ENCODE results near the gene MT1H. TPM values are rescaled to one million over a fixed set of nuclear protein-coding genes. Genes with fewer than 3 reads are reported as not detected.

The MT1H gene
- total RNA-seq, 1 experiment from 2014 or later, result not detected

DNA sequence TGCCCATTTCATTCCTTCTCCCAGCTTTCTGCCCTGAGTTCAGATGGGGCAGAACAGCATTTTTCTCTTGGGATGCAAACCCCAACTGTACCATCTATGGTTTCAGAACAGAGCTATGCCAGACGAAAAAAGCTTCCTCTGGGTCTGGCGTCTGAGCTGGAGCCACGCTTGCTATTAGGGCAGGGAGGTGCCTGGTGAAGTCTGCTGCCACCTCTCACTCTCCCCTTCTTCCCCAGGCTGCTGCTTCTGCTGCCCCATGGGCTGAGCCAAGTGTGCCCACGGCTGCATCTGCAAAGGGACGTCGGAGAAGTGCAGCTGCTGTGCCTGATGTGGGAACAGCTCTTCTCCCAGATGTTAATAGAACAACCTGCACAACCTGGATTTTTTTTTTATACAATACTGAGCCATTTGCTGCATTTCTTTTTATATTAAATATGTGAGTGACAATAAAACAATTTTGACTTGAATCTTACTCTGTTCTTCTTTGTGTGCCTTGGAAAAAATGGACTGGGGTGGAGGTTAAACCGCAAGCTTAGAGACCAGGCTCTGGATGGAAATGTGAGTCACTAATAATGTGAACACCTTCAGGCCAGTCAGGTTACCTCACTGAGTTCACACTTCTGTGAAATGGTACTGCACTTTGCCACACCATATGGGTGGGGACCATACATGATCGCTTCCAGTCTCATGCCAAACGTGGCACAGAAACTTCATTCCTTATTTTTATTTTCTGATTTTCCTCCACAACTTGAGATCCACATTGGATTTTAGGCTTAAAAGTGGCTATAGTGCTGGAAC, 32.8 kb upstream of the MT1H start:
- DNase-seq (ENCODE audit: low read depth), result no peak

DNA sequence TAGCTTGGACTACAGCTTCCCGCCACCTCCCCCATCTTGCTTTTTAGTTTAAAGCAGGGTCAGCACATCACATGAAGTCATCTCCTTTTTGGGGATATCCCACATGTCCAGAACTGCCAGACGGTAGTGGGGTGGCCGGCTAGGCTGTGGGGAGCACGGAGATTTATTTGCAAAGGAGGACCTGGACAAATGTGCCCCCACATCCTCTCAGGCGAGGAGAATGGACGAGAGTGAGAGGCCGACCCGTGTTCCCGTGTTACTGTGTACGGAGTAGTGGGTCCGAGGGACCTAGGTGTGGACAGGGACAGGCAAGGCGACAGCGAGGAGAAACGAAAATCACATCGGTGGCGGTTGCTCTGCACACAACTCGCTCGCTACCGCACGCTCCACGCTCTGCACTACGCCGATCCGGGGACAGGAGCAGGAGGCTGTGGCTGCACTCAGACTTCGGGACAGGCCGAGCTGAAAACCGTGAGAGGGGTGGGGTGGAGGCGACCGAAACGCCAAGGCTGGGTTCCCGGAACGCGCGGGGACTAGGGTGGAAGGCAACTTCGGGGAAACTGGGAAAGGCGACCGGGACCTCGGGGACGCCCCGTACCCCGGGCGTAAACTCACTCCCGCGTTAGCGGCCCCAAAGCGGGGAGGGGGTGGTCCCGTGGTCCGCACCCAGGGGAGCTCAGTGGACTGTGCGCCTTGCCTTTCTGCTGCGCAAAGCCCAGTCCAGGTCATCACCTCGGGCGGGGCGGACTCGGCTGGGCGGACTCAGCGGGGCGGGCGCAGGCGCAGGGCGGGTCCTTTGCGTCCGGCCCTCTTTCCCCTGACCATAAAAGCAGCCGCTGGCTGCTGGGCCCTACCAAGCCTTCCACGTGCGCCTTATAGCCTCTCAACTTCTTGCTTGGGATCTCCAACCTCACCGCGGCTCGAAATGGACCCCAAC, 31.5 kb upstream of the MT1H start, which contains the start of gene MT1A:
Gene MT1A, plus strand, starts transcription at position 853 of the 937 bp plus-strand sequence. Its CDS starts 73 bp downstream, at position 926.
- DNase-seq (ENCODE audit: low read depth), result peak; percentile 23

DNA sequence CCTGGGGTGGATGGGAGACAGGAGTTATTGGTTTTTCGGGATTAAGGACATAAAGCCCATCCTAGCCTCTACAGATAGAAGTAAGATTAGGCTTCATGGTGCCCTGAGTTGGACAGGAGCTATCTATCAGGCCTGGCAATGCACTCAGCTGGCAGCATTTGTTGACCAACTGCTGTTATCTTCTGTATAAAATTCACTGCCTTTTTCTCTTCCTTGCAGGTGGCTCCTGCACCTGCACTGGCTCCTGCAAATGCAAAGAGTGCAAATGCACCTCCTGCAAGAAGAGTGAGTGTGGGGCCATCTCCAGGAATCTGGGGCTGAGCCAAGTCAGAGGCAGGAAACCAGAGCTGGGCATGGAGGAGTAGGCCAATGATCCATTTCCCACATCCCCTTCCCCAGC, 30.6 kb upstream of the MT1H start:
- DNase-seq (ENCODE audit: low read depth), result no peak

DNA sequence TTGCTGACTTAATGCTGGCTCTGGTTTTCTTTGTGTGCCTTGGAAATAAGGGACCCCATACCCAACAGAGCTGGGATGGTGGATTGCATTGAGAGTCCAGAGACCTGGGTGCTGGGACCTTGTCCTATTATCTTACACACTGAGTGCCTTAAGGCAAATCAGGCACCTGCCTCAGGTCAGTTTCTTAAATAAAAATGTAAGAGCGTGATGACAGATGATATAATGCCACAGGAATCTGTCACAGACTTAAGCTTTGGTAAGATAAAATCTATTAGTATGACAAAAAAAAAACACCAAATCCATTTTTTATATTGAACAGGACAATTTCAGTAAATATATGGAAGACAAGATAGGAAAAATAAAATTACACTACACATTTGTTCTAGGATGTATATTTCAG, 29.5 kb upstream of the MT1H start:
- no peak for DNase-seq (ENCODE audit: low read depth)

DNA sequence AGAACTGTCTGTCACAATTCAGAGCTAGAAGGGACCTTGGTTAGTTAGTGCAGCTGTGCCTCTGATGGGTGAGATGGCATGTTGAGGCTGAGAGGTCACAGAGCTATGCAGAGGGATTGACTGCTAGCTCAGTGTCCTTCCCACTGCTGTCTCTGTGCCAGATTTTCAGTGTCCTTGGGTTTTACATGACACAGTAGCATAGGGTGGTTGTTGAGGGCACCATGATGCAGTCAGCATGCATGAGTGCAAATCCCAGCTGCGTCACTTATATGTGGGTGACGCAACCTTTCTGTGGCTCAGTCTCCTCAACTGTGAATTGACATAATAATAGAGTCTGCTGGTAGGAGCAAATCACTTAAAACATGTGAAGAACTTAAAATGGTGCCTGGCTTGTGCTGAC, 28.4 kb upstream of the MT1H start:
- no peak for DNase-seq (ENCODE audit: low read depth)

DNA sequence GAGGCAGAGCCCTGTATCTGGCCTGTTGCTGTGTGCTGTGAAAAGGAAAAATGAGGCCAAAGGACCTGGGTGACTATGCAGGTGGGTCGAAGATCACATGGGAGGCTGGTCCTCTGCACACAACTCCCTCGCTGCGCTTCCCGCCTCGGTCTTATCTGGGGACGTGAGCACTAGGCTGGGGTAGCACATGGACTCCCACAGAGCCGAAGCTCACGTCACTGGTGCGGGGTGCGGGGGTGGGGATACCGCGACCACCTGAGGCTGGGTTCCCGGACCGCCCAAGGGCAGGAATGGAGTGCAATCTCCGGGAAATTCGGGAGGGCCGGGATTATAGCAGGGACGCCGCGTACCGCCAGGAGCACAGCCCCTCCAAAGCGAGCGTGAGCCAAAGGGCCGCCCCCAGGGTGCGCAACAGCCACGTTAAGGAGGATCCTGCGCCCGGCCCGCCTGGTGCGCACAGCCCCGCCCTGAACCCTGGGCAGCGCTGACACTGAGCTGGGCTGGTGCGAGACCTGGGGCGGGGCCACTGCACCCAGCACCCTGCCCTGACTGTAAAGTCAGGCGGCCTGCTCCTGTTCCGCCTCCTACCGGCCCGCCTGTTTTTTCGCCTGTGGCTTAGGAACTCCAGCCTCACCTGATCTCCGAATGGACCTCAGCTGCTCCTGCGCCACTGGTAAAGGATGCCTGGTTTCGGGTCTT, 26.4 kb upstream of the MT1H start:
- DNase-seq (ENCODE audit: low read depth), result no peak

DNA sequence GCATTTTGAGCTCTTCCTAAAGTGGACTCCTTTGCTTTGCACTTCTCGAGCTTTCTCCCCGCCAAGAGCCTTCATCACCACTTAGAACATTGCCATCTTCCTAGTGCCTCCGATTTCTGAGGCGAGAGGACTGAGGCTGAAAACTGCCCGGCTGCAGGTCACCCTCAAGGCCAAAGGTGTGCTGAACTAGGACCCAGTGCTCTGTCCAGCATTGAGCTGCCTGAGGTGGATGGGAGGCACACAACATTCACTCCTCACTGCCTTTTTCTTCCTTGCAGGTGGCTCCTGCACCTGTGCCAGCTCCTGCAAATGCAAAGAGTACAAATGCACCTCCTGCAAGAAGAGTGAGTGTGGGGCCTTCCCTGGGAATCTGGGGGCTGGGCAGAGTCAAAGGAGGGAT, 25.8 kb upstream of the MT1H start:
- no peak for DNase-seq (ENCODE audit: low read depth)

DNA sequence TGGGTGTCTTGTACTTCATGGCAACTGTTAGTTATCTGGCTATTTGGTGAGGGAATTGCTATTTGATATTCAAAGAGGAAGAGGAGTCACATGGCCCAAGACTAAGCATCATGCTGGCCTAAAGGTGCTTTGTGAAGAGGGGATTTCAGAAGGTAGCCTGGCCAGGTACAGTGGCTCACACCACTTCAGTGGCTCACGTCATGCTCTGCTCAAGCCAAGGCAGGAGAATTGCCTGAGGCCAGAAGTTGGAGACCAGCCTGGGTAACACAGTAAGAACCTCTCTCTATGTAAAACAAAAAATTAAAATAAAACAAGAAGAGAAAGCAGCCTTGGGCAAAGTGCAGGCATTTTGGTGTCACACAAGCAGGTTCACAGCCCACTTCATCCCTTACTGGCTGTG, 24.3 kb upstream of the MT1H start:
- DNase-seq (ENCODE audit: low read depth), result no peak

DNA sequence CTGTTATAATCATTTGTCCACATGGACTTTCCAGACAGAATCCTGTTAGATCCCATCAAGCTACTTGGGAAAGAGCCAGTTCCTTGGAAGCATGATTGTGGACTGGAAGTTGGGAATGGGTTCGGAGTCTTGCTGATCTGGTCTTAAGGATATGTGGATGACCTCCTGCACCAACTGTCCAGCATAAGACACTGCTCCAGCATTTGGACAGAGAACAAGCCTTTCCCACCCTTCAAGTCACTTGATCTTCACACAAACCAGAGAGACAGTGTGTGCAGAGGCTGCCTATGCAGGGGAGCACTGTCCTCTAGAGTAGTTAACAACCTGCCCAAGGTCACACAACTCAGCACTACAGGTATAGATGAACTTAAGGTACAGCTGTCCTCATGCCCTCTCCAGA, 23.8 kb upstream of the MT1H start:
- no peak for DNase-seq (ENCODE audit: low read depth)

DNA sequence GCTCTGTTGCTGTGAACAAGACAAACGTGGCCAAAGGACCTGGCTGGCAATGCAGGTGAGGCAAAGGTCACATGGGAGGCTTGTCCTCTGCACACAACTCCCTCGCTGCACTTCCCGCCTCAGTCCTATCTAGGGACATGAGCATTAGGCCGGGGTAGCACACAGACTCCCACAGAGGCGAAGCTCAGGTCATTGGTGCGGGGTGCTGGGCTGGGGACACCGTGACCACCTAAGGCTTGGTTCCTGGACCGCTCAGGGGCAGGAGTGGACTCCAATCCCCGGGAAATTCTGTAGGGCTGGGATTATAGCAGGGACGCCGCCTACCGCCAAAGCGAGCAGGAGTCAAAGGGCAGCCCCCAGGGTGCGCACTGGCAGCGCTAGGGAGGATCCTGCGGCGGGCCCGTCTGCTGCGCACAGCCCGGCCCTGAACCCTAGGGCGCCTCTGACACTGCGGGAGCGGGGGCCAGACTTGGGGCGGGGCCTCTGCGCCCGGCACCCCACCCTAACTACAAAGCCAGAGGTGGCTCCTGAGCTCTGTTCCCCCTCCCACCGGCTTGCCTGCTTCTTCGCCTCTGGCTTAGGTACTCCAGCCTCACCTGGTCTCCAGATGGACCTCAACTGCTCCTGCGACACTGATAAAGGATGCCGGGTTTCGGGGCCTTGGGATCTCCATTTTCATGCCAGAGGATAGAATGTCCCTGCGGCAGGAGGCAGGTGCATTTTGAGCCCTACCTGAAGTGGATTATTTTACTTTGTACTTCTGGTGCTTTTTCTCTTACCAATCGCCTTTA, 21.8 kb upstream of the MT1H start:
- DNase-seq (ENCODE audit: low read depth), result no peak

DNA sequence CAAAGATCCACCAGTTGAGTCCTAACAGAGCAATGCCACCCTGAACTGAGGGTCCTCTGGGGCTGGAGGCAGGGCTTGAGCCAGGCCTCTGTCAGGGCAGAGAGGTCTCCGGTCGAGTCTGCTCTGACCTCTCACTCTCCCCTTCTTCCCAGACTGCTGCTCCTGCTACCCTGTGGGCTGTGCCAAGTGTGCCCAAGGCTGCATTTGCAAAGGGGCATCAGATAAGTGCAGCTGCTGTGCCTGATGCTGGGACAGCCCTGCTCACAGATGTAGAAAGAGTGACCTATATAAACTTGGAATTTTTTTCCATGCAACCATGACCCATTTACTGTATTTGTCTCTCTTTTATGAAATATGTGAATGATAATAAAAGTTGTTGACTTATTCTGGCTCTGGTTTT, 20.3 kb upstream of the MT1H start:
- DNase-seq (ENCODE audit: low read depth), result no peak

DNA sequence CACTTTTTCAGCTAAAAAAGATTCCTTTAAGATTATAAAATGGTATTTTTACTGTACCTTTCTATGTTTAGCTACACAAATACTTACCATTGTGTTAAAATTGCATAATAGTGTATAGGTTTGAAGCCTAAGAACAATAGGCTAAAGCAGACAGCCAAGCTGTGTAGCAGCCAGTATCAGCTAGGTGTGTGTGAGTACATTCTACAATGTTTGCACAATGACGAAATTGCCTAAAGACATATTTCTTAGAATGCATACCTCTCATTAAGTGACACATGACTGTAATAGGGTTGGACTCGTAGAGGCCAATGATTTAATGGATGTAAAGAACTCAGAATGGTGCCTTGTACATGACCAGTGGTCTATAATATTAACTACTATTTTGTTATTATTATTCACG, 19.8 kb upstream of the MT1H start:
- DNase-seq (ENCODE audit: low read depth), result no peak

DNA sequence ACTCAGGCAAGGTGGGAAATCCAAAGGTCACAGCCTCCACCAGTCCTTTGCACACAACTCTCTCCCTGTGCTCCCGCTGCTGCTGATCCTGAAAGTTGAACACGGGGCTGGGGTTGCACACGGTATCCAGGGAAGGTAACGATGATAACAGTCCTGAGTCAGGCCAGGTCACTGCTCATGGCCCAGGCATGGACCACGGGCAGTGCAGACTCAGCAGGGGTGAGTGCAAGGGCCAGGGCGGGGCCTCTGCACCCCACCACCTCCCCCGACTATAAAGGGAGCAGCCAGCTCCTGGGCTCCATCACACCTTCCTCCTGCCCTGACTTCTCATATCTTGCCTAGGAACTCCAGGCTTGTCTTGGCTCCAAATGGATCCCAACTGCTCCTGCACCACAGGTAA, 18.0 kb upstream of the MT1H start, which contains the start of gene MT1B:
Gene MT1B, plus strand, starts transcription at position 301 of the 400 bp plus-strand sequence. Its CDS starts 68 bp downstream, at position 369.
- no peak for DNase-seq (ENCODE audit: low read depth)

DNA sequence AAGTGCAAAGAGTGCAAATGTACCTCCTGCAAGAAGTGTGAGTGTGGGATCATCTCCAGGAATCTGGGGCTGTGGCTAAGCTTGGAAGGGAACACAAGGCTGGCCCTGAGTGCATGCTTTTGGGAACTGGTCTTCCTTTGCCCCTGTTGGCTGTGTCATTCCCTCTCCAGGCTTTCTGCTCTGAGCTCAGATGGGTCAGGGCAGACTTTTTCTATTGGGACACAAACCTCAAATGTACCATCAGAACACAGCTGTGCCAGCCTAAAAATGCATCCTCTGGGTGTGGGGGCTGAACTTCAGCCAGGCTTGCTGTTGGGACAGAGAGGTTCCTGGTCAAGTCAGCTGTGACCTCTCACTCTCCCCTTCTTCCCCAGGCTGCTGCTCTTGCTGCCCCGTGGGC, 17.0 kb upstream of the MT1H start:
- no peak for DNase-seq (ENCODE audit: low read depth)

DNA sequence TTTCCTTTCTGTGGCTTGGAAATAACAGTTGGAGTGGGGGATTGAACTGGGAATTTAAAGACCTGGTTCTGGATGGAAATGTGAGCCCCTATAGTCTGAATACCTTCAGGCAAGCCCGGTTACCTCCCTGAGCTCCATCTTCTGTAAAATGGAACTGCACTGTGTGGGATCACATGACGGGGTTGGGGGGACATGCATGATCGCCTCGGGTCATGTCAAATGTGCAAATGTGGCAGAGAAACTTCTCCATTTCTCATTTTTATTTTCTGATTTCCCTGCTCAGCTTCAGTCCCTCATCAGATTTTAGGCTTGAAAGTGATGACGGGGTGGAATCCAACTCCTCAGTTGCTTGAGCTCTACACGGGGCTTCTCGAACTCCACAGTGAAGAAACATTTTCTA, 16.4 kb upstream of the MT1H start:
- DNase-seq (ENCODE audit: low read depth), result no peak

DNA sequence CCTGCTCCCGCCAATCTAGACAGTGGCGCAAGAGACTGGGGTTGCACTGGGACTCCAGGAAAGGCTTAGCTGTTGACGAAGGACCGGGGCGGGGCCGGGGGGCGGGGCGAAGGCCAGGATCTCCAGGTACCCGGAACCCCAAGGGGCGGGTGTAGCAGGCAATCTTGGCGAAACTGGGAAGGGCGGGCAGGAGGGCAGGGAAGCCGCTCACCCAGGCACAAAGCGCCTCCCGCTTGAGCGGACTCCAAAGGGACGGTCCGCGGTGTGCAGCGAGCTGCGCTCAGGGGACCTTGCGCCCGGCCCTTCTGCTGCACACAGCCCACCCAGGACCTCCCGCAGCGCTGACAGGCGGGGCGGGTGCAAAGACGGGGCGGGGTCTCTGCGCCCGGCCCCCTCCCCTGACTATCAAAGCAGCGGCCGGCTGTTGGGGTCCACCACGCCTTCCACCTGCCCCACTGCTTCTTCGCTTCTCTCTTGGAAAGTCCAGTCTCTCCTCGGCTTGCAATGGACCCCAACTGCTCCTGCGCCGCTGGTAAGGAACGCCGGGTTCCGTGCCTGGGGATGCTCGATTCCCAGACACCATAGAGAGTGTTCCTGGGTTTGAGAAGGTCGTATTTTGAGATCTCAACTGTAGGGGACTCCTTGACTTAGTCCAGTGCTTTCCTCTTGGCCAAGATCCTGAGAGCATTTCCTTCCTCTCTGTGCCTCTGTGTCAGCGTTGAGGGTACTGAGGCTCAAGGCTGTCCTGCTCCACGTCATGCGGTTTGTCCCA, 11.9 kb upstream of the MT1H start, which contains the start of gene MT1F:
Gene MT1F, plus strand, starts transcription at position 405 of the 772 bp plus-strand sequence. Its CDS starts 100 bp downstream, at position 505.
- peak; percentile 63 for DNase-seq (ENCODE audit: low read depth)

DNA sequence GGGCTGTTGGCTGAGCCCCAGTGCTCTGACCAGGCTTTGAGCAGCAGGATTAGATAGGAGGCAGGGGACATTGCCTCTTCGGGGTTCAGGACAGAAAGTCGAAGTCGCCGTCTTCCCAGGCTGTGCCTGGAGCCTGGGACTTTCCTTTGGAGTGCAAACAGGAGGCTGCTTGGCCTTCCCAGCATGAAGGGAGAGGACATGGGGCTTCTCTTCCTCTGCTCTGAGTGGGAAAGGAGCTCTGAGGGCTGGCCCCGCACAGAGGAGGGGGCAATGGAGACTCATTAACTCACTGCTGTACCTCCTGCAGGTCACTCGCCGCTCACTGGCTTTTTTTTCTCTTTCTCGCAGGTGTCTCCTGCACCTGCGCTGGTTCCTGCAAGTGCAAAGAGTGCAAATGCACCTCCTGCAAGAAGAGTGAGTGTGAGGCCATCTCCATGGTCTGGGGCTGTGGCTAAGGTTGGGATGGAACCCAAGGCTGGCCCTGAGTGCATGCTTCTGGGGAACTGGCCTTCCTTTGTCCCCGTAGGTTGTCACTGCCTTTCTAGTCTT, 11.2 kb upstream of the MT1H start:
- DNase-seq (ENCODE audit: low read depth), result no peak

DNA sequence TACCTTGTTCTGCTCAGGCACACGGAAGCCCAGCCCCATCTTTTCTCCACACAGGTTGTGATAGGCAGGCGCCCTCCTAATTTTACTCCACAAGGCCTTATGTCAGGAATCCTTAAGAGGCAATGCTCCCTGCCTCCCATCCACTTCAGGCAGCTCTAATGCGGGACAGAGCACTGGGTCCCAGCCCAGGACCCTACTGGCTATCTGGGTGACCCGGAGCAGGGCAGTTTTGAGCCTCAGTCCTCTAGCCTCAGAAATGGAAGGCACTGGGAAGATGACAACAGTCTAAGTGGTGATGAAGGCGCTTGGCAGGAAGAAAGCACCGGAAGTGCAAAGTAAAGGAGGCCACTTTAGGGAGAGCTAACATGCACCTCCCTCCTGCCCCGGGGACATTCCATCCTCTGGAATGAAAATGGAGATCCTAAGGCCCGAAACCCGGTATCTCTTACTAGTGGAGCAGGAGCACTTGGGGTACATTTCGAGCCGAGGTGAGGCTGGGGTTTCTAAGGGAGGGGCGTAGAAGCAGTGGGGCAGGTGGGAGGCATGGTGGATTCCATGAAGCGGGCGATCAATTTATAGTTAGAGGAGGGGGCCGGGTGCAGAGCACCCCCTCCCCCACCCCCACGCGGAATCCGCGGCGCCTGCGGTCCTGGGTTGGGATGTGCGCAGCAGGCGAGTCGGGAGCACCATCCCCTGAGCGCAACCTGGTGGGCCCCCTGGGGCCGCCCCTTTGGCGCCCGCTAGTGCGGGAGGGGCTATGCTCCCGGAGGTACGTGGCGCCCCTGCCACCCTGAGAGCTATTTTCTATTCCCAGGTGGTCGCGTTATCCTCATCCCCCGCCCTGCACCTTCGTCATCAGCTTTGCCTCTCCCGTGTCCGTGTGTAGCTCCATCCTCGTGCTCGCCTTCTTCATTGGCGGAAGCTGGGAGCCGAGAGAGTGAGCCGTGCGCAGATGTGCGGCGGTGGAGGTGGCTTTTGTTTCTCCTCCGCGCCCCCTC, 7.0 kb upstream of the MT1H start:
- no peak for DNase-seq (ENCODE audit: low read depth)

DNA sequence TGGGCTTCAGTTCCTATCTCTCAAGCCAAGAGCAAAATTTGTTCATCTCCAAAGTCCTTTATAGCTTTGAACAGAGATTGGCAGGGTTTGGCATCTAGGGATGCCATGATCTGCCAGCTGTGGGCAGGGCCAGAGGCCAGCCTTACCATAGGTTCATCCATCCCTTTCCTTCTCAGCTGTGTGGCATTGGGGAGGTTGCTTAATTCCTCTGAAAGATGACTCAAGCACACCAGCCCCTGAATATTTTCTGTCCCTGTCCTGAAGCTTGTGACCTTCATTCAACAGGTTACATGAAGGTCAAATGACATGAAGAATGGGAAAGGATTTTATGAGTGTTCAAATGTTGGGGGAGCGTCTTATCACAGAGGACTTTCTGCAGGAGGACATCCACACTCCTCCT, 5.1 kb upstream of the MT1H start:
- no peak for DNase-seq (ENCODE audit: low read depth)

Data from RPMI7951 (cell line).